Prostate gland (tissue), 2 donors: ENCODE measurements around the gene LYPD8. TPM values are rescaled to one million over a fixed set of nuclear protein-coding genes. Genes with fewer than 3 reads are reported as not detected.

Experiments used
- DNase-seq: peaks from one replicate; pipeline ENCODE4 v3.0.0-alpha.2; 2019; ENCODE audit warnings: low spot score
- H3K27ac ChIP-seq, 2 donors: fragments of 200-600 bp; sonication (generic); 2 replicates each; pipeline ENCODE4 v1.5.1; 2017 to 2019
- H3K27me3 ChIP-seq: fragments of 200-600 bp; sonication (generic); replicated peaks from 2 replicates; pipeline ENCODE4 v1.5.1; 2019; ENCODE audit not compliant: insufficient read depth
- H3K36me3 ChIP-seq, 2 donors: fragments of 200-600 bp; sonication (generic); 1 replicate in 1 of 2; 2 replicates in 1 of 2; pipeline versions ENCODE4 v1.5.1 to v1.8.1; 2017 to 2019
- H3K4me1 ChIP-seq: fragments of 200-600 bp; sonication (generic); replicated peaks from 2 replicates; pipeline ENCODE4 v1.5.1; 2019
- H3K4me3 ChIP-seq, 2 donors: fragments of 200-600 bp; sonication (generic); 2 replicates each; pipeline ENCODE4 v1.5.1; 2017 to 2019
- H3K9me3 ChIP-seq: fragments of 200-600 bp; sonication (generic); 2 replicates; pipeline ENCODE4 v1.5.1; 2017
- CTCF ChIP-seq, 4 experiments: fragments of 200-600 bp in 2 of 4; fragments of 450-650 bp in 2 of 4; sonication (generic) in 2 of 4; IDR thresholded peaks; 1 replicate in 3 of 4; 2 replicates in 1 of 4; pipeline ENCODE4 v1.5.1; 2016 to 2019; ENCODE audit warnings: antibody characterized with exemption in 4 of 4, mild to moderate bottlenecking in 2 of 4, moderate library complexity in 2 of 4
- POLR2A ChIP-seq: fragments of 450-650 bp; IDR thresholded peaks from one replicate; pipeline ENCODE4 v1.6.1; 2016; ENCODE audit warnings: antibody characterized with exemption, mild to moderate bottlenecking
- POLR2AphosphoS5 ChIP-seq: sonication (generic); formaldehyde crosslinking; IDR thresholded peaks from one replicate; pipeline ENCODE4 v1.6.1; 2017; ENCODE audit warnings: antibody characterized with exemption
- WGBS: methylation state at CpG from one replicate; pipeline ENCODE4 v1.1.5; 2018; 5-methylcytosine and 5-hydroxymethylcytosine counted together
- intact Hi-C: fragments of 100-400 bp; cut with DNase I; formaldehyde crosslinking; loops from one replicate; pipeline ENCODE4 v1.14.2; 2022
- total RNA-seq, 2 donors: library from RNA; depleted of rRNA; stranded (reverse); fragments of >200 nt; gene quantifications; one replicate each; pipeline ENCODE4 v1.1.0, GENCODE V29; 2016

The LYPD8 gene
- total RNA-seq, 2 donors from 2014 or later, result not detected

- TF ChIP-seq POLR2A (no peak), CTCF (IDR thresholded peaks at IDR 0.05) (no peak), POLR2AphosphoS5 (no peak)
- Histone ChIP-seq H3K4me3 (no peak overlapping the region), H3K27ac (no peak overlapping the region), H3K27me3 (no peaks in the 10 kb centered on the region), H3K9me3 (no peaks in the 10 kb centered on the region), H3K4me1 (no peaks in the 10 kb centered on the region), H3K36me3 (no peaks in the 10 kb centered on the region)
- 56% methylated on average over 5 of the region's 5 CpGs for WGBS
- intact Hi-C loops, result no loop called here
- no peak for DNase-seq
These were observed 4.4 kb downstream of the LYPD8 start for GRCh38 chr1:248751142-248751541.

DNA sequence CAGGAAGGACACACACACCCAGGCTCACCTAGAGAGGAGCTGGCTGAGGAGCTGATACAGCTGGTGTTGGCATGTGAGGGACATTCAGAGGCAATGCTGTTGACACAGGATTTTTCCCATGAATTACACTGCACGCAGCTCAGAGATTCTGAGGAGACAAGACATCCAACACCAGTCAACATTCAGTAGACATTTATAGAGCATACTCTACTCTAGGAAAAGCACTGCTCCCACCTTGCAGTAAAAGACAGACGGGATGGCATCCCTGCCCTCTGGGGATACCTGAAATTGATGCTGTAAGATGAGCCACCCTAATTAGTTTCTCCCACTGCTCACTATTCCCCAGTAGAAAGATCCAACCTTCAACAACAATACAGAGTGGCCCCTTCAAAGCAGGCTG is 5.1 kb downstream of the LYPD8 start:
- Histone ChIP-seq H3K4me3 (no peak overlapping the region), H3K27ac (no peak overlapping the region), H3K27me3 (no peaks in the 10 kb centered on the region), H3K4me1 (no peaks in the 10 kb centered on the region), H3K9me3 (no peaks in the 10 kb centered on the region), H3K36me3 (no peaks in the 10 kb centered on the region)
- no peak for DNase-seq
- 39% methylated on average over 2 of the region's 2 CpGs for WGBS
- TF ChIP-seq POLR2AphosphoS5, result no peak
- TF ChIP-seq CTCF (IDR thresholded peaks at IDR 0.05), result no peak
- no peak for TF ChIP-seq POLR2A
- intact Hi-C loops, result no loop called here

DNA sequence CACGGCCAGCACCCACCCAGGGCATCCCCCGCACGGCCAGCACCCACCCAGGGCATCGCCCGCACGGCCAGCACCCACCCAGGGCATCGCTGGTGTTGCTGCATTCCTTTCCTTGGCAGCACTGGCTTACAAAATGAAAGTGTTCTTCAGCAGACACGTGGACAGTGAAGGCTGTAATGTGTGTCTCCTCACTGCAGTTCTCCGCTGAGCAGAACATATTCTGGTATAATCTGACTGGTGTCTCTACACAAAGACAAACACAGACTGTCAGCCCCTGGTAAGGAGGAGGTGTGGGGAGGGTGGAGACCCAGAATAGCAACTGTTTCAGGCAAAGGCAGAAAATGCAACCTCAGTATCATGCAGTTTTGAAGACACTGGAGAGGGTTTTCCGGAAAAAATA is 7.3 kb downstream of the LYPD8 start:
- 93% methylated on average over 9 of the region's 10 CpGs for WGBS
- H3K4me3 ChIP-seq, result no peak overlapping the region
- intact Hi-C loops, result no loop called here
- H3K27me3 ChIP-seq, result no peaks in the 10 kb centered on the region
- no peaks in the 10 kb centered on the region for H3K4me1 ChIP-seq
- TF ChIP-seq POLR2A (no peak), POLR2AphosphoS5 (no peak)
- no peak overlapping the region for H3K27ac ChIP-seq
- H3K36me3 ChIP-seq, result no peaks in the 10 kb centered on the region
- no peaks in the 10 kb centered on the region for H3K9me3 ChIP-seq
- DNase-seq, result no peak

- Histone ChIP-seq H3K9me3 (no peaks in the 10 kb centered on the region), H3K4me3 (no peak overlapping the region), H3K4me1 (no peaks in the 10 kb centered on the region), H3K27me3 (no peaks in the 10 kb centered on the region), H3K36me3 (no peaks in the 10 kb centered on the region), H3K27ac (no peak overlapping the region)
- 94% methylated on average over 7 of the region's 7 CpGs for WGBS
- intact Hi-C loops, result no loop called here
- TF ChIP-seq CTCF (IDR thresholded peaks at IDR 0.05), result no peak
- no peak for TF ChIP-seq POLR2AphosphoS5
- TF ChIP-seq POLR2A, result no peak
- no peak for DNase-seq
These were observed 14.7 kb downstream of the LYPD8 start for GRCh38 chr1:248740876-248741275.

DNA sequence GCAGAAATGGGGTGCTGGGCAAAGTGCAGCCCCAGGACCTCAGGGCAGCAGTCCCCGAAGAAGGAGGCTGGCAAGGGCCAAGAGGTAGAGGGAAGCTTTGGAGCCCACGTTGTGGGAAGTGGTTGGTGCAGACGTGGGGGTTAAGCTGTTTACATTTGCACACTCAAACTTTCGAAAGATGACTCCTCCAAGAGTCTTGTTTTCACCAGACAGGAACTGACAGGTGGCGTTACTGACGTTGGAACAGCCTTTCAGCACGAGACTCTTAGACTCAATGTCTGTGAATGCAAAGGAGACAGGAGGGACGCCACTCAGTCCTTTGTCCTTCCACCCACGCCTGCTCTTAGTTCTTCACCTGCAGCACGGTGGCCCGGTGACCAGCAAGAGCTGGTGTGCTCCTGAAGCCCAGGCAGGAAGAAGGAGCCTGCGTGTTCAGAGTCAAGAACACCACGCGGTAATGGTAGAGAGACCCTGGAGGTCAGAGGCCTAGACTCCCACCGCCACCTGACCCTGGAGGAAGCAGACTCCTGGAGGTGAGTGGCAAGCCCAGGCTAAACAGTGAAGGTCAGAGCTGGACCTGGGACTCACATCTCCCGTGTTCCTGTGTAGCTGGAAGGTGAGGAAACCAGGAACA is 15.9 kb downstream of the LYPD8 start:
- no peaks in the 10 kb centered on the region for H3K36me3 ChIP-seq
- H3K27ac ChIP-seq, result no peak overlapping the region
- intact Hi-C loops, result no loop called here
- 77% methylated on average over 16 of the region's 16 CpGs for WGBS
- TF ChIP-seq POLR2A, result no peak
- TF ChIP-seq CTCF (IDR thresholded peaks at IDR 0.05), result no peak
- no peak for TF ChIP-seq POLR2AphosphoS5
- no peak for DNase-seq
- H3K4me3 ChIP-seq, result no peak overlapping the region
- H3K4me1 ChIP-seq, result no peaks in the 10 kb centered on the region
- no peaks in the 10 kb centered on the region for H3K9me3 ChIP-seq
- no peaks in the 10 kb centered on the region for H3K27me3 ChIP-seq
